GM12878 (cell line): ENCODE measurements around the gene IER5L.

Source experiments
- ATF3 ChIP-seq: IDR thresholded peaks from 2 replicates; pipeline ENCODE4 v1.6.1; 2011; ENCODE audit warnings: low read depth, mild to moderate bottlenecking, low read length, moderate library complexity, borderline replicate concordance; ENCODE audit errors: extremely low read depth
- CTCF ChIP-seq, 3 experiments: IDR thresholded peaks in 2 of 3; conservative IDR thresholded peaks in 1 of 3; 2 replicates each; pipeline ENCODE4 v1.5.1; 2011; ENCODE audit warnings: low read depth in 3 of 3, low read length in 3 of 3, mild to moderate bottlenecking in 3 of 3, control low read depth in 2 of 3, moderate library complexity in 2 of 3, inconsistent platforms in 1 of 3, mixed read lengths in 1 of 3; ENCODE audit not compliant: control insufficient read depth in 2 of 3, insufficient read depth in 1 of 3; ENCODE audit errors: extremely low read depth in 1 of 3
- E2F4 ChIP-seq: IDR thresholded peaks from 2 replicates; pipeline ENCODE4 v1.6.1; 2012; ENCODE audit warnings: low read depth, low read length, improper control_type of control experiment
- GABPA ChIP-seq: IDR thresholded peaks from 2 replicates; pipeline ENCODE4 v1.6.1; 2014; ENCODE audit warnings: antibody characterized with exemption, low read depth, mild to moderate bottlenecking, inconsistent platforms
- MAX ChIP-seq: IDR thresholded peaks from 2 replicates; pipeline ENCODE4 v1.6.1; 2012; ENCODE audit warnings: low read depth, low read length, improper control_type of control experiment
- NFYB ChIP-seq: IDR thresholded peaks from 2 replicates; pipeline ENCODE4 v1.6.1; 2011; ENCODE audit warnings: low read depth, mild to moderate bottlenecking, low read length, improper control_type of control experiment, moderate library complexity; ENCODE audit not compliant: insufficient read depth
- NR2C2 ChIP-seq: IDR thresholded peaks from 2 replicates; pipeline ENCODE4 v1.6.1; 2011; ENCODE audit warnings: borderline replicate concordance, low read depth; ENCODE audit not compliant: control insufficient read depth, insufficient read length
- PAX5 ChIP-seq: IDR thresholded peaks from 2 replicates; pipeline ENCODE4 v1.6.1; 2011; ENCODE audit warnings: low read depth, low read length, borderline replicate concordance
- PRDM15 ChIP-seq: fragments of 450-650 bp; formaldehyde crosslinking; IDR thresholded peaks from 2 replicates; pipeline ENCODE4 v1.4.0; 2020; ENCODE audit warnings: mild to moderate bottlenecking, moderate library complexity
- SIN3A ChIP-seq: IDR thresholded peaks from 2 replicates; pipeline ENCODE4 v1.6.1; 2012; ENCODE audit warnings: low read depth, low read length, improper control_type of control experiment

- TF ChIP-seq GABPA = no peak
- no peak for TF ChIP-seq MAX
- TF ChIP-seq PAX5 = no peak
- no peak for TF ChIP-seq NR2C2
- no peak for TF ChIP-seq CTCF (IDR thresholded peaks at IDR 0.05 in 2 of 3, conservative IDR thresholded peaks at IDR 0.05 in 1 of 3; ENCODE audit: control insufficient read depth in 2 of 3, extremely low read depth in 1 of 3, insufficient read depth in 1 of 3, low read depth in 3 of 3, low read length in 3 of 3)
- no peak for TF ChIP-seq NFYB
- TF ChIP-seq PRDM15 = no peak
- TF ChIP-seq SIN3A = no peak
- no peak for TF ChIP-seq ATF3
- TF ChIP-seq E2F4 = no peak
These were observed 3.1 kb downstream of the IER5L start for GRCh38 chr9:129174724-129175514.
